GM21576 (cell line): ENCODE measurements around the gene ADAP1.
"Not testable (repeated sequence)": the region's sequence is repeated elsewhere in the genome, so short reads cannot be mapped to it uniquely, and the experiment has no call there.

Experiments
- ATAC-seq: cut with Tn5 transposase; IDR thresholded peaks from one replicate; pipeline ENCODE4 v1.9.1; 2021; ENCODE audit warnings: mild to moderate bottlenecking, moderate library complexity; ENCODE audit not compliant: unreplicated experiment

Gene ADAP1

GRCh38 chr7:960269-960871, 5.9 kb upstream of the ADAP1 start:
- ATAC-seq: no peak

DNA sequence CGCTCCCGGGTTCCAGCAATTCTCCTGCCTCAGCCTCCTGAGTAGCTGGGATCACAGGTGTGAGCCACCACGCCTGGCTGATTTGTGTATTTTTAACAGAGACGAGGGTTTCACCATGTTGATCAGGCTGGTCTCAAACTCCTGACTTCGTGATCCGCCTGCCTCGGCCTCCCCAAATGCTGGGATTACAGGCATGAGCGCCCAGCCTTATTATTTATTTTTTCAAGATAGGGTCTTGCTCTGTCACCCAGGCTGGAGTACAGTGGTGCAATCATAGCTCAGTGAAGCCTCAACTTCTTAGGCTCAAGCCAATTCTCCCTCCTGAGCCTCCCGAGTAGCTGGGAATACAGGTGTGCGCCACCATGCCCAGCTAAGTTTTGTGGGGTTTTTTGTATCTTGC, 5.3 kb upstream of the ADAP1 start:
- not testable (repeated sequence) for ATAC-seq

GRCh38 chr7:959271-959670, 4.8 kb upstream of the ADAP1 start:
- no peak for ATAC-seq

- no peak for ATAC-seq
Measured at GRCh38 chr7:958221-959200, 4.0 kb upstream of the ADAP1 start.

DNA sequence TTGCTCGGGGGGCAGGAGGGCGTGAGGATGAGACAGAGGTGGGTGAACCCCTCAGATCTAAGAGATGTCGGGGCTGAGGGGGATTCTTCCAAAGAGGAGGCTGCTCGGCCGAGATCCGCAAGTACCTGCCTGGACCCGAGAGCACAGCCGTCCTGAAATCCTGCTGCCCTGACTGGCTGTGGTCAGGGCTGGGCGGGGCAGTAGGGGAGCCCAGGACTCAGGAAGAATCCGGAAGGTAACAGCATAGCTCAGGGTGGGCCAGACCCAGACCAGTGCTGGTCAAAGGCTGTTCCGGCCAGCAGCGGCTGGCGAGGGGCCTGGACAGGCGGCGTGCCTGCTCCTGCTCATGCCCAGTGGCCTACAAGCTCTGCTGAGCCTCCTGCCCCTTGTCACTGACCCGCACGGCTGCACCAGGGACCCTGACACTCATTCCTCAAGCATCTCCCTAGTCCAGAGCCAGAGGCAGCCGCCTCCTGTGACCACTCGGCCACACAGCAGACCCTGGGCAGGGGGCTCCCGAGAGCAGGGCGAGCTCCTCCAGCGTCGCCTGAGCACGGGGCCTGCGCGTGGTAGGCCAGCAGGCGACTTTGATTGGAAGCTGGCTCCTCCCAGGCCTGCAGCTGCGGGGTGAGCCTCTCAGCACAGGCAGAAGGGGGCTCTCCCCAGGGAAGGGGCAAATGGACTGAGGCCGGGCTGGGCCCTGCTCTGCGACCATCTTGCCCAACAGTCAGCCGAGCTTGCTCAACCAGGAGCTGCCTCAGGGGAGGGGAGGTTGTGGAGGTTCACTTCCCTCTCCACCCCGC, 3.1 kb upstream of the ADAP1 start:
- ATAC-seq: no peak

GRCh38 chr7:956031-956430, 1.6 kb upstream of the ADAP1 start:
- no peak for ATAC-seq

DNA sequence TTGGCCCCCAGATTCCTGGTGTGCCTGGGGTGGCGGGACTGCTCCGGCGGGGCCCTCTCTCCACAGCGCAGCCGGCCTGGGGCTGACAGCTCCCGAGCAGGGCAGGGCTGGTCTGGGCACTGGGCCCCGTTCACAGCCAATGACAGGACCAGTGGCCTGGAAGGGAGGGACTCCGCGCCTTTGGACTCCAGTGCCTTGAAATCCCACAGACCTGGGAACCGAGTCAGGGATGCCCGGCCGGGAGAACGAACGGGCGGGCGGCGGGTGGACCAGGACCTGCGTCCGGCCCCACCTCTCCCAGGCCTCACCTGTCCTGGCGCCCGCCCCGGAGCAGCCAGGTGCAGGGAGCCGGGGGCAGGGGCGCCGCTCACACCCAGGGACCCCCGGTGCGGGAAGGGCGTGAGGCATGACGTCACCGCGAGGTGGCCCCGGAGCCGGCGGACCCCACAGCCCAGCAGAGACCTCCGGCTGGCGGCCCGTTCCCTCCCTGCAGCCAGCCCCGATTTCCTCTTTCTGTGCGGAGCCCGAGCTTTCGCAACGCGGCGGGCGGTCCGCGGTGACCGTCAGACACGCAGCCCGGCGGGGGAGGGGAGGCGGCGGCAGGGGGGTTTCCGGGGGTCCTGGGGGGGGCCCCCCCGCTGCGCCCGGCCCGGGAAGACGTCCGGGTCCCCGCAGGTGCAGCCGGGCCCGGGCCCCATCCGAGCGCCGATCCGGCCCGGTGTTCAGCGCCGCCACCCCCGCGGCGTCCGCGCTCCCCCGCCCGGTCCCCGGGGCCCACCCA, 743 bp downstream of the ADAP1 start:
- peak; percentile 19 for ATAC-seq

DNA sequence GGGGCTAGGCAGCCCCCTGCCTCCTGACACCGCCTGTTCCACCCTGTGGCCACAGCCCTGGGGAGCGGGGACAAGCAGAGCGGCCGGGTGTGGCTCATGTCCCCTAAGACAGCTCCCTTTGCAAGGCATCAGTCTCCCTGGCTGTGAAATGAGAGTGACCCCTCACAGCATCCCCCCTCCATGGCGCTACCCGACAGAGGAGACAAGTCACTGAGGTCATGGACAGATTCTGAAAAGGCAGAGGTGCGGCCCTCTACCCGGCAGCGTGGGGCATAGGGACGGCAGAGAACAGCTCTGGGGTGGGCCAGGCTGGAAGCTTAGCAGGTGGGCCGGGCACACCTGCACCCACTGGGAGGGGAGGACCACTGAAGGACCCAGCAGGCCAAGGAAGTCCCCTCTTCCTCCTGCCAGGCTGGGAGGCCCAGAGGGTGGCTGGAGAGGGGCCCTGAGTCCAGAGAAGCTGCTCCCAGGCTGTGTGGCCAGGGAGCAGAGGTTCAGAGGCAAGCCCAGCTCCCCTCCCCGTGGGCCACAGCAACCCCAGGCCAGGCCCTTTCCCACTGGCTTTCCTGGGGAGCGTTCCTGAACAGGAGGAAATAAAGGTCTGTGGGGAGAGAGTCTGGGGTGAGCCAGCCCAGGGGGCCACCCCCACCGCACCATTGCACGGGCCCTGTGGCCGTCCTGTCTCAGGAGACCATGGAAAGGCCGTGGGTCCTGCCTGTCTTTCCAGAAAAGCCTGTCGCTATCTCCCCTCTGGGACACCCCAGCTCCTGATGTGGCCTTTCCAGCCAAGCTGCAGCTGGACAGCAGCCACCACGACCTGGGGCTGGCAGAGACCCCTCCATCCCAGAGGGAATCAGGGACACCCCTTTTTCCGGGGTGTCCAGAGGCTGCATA, 1.7 kb downstream of the ADAP1 start:
- no peak for ATAC-seq

DNA sequence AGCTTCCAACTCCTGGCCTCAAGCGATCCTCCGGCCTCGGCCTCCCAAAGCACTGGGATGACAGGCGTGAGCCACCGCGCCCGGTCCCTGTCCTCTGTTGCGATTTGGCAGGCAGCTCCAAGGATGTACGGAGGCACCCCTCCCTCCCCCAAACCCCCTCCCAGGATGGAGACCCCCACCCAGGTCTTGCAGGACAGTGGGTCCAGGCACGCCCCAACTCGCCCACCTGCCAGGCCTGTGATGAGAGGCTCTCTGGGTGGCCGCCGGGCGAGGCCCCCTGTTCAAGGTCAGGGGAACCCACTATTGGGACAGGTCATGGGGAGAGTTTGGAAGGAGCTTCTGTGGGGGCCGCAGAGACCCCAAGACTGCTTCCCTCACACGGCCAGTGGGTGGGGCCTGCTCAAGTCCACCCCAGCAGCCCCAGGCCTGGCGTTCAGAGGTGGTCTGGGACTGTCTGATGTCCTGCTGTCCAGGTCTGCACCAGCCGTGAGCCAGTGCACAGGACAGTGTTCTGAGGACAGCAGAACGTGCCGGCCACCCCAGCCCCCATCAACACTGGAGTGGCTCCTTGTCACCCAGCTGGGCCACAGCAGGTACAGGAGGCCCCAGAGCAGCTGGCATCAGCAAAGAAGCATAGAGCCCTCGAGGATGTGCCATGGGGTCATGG, 2.5 kb downstream of the ADAP1 start:
- no peak for ATAC-seq

- ATAC-seq: no peak
Measured at GRCh38 chr7:949021-949934, 5.2 kb downstream of the ADAP1 start.

GRCh38 chr7:947391-948210, 6.9 kb downstream of the ADAP1 start:
- ATAC-seq: no peak

GRCh38 chr7:946256-946996, 8.1 kb downstream of the ADAP1 start:
- no peak for ATAC-seq

DNA sequence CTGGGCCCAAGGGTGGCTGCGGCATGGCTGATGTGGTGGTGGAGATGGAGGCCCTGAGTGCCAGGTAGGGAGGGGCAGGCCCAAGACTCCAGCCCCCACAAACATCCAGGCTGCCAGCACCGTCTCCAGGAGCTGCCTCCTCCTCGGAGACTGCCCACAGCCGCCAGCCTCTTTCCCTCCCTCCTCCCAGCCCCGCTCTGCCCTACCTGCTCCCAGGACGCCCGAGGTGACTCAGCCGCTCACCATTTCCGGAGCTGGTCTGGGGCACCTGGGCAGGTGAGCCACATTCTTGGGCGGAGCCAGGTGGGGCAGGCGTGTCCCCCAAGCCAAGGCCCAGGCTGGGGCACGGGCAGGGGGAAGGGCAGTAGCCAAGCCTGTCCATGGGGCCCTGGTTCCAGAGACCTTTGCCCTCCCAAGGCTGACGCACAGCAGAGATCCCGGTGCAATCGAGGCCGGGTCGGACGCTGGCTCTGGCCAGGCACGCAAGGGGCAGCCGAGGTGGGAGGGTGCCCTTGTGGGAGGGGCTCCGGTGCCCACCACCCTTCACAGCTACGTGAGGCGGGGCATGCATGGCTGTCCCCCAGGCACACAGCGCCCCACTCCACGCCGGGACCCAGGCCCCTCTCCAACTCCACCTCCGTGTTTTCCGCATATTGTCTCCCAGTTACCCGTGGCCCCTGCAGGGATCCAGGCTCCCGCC, 8.8 kb downstream of the ADAP1 start:
- ATAC-seq: no peak

DNA sequence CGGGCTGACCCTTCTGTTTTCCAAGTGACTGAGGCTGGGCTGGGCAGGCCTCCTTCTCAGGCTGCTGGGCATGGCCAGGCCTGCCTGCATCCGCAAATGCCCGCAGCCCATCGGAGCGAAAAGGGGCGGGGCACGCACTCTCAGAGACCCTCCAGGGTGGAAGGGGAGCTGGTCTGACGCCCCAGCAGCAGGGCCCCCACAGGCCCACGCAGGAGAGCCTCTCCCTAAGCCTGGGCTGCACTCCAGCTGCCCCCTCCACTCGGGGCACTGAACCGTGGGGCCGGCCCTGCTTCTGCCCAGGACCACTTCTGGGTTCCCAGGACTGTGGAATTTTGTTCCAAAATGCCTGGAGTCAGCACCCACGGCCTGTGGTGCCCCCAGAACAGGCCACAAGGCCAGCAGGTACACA, 9.3 kb downstream of the ADAP1 start:
- no peak for ATAC-seq

DNA sequence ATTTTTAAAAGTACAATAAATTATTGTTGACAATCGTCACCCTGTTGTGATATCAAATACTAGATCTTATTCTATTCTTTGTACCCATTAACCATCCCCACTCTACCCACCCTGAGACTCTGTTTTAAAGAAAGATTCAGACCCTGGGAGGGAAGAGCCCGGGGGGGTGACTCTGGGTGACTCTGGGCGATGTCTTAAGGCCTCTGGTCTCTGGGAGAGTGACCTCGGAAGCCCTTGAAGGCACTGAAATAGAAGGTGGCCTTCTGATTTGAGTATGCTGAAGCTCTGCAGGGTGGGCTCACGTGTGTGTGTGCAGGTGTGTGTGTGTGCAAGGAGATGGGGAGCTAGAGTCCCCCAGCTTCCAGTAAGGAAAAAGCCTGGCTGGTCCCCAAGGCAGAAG, 9.7 kb downstream of the ADAP1 start:
- no peak for ATAC-seq

DNA sequence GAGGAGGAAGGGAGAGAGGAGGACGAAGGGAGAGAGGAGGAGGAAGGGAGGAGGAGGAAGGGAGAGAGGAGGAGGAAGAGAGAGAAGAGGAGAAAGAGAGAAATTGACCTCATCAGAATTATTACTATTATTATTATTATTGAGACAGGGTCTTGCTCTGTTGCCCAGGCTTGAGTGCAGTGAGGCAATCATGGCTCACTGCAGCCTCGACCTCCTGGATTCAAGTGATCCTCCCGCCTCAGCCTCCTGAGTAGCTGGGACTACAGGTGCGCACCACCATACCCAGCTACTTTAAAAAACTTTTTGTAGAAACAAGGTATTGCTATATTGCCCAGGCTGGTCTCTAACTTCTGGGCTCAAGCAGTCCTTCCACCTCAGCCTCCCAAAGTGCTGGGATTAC, 10.7 kb downstream of the ADAP1 start:
- ATAC-seq: not testable (repeated sequence)
